Naive thymus-derived CD8-positive, alpha-beta T cell (primary cell): ENCODE results near the gene KRTAP16-1. TPM values are rescaled to one million over a fixed set of nuclear protein-coding genes. Genes with fewer than 3 reads are reported as not detected.

Experiments
- ATAC-seq, 2 donors: fragments of 150-1000 bp; cut with Tn5 transposase in 1 of 2; sonication (Bioruptor Pico), chemical (Tn5 transposase) in 1 of 2; 1 replicate in 1 of 2; 2 replicates in 1 of 2; pipeline ENCODE4 v1.10.0; 2021; ENCODE audit warnings: mild to moderate bottlenecking in 2 of 2, moderate library complexity in 2 of 2
- POLR2A ChIA-PET: fragments of 350-600 bp; sonication (Branson Sonifier 250); formaldehyde crosslinking; loops from one replicate; lab custom pipeline; 2021; ENCODE audit warnings: antibody characterized with exemption; lab: Charles Lee
- DNase-seq, 10 donors: peaks; one replicate each; pipeline versions ENCODE4 v3.0.0 to v3.0.0-alpha.2; 2020 to 2022
- H3K27ac Mint-ChIP-seq, 10 donors: one replicate each; pipeline ENCODE4 v1.8.0; 2020 to 2022; ENCODE audit warnings: mild to moderate bottlenecking in 10 of 10, mixed read lengths in 10 of 10, moderate library complexity in 4 of 10, inconsistent platforms in 1 of 10
- H3K27me3 Mint-ChIP-seq, 5 donors: one replicate each; pipeline ENCODE4 v1.8.0; 2021 to 2022; ENCODE audit warnings: mixed read lengths in 5 of 5
- H3K36me3 Mint-ChIP-seq, 3 donors: one replicate each; pipeline ENCODE4 v1.8.0; 2020 to 2022; ENCODE audit warnings: mixed read lengths in 3 of 3, mild to moderate bottlenecking in 2 of 3, inconsistent platforms in 1 of 3
- H3K4me1 Mint-ChIP-seq, 4 donors: one replicate each; pipeline ENCODE4 v1.8.0; 2021 to 2022; ENCODE audit warnings: mixed read lengths in 4 of 4
- H3K4me3 Mint-ChIP-seq, 10 donors: one replicate each; pipeline ENCODE4 v1.8.0; 2020 to 2022; ENCODE audit warnings: mild to moderate bottlenecking in 10 of 10, mixed read lengths in 10 of 10, moderate library complexity in 6 of 10, inconsistent platforms in 1 of 10
- H3K9me3 Mint-ChIP-seq, 9 donors: one replicate each; pipeline ENCODE4 v1.8.0; 2020 to 2022; ENCODE audit warnings: mixed read lengths in 9 of 9, mild to moderate bottlenecking in 3 of 9, inconsistent platforms in 1 of 9, moderate library complexity in 1 of 9
- polyA plus RNA-seq, 3 donors: library from polyadenylated mRNA; unstranded; fragments of 300-500 nt; fragmentation: Illumina TruSeq; gene quantifications; one replicate each; pipeline ENCODE4 v1.2.3, GENCODE V29; 2021
- total RNA-seq, 8 experiments: library from RNA in 2 of 8; stranded (reverse) in 2 of 8; gene quantifications; one replicate each; pipeline ENCODE4 v1.2.3 and lab custom pipeline; 2021 to 2026

KRTAP16-1 gene
- total and polyA plus RNA-seq, 5 experiments from 2014 or later = 0.12 to 0.23 TPM; not detected in 3

- H3K36me3 Mint-ChIP-seq = peaks cover 0 to 16% (median 11%) of the 10 kb centered on the region in 3 donors
- H3K4me3 Mint-ChIP-seq = peak overlapping the region; percentile 46 to 82 (median 67)
- H3K4me1 Mint-ChIP-seq = peaks cover 32 to 74% (median 58%) of the 10 kb centered on the region in 4 donors
- POLR2A ChIA-PET = interaction anchor here (1.0 to 4.1 kb wide), 5 partner anchors 9 to 348 kb away, joined by 3 to 26 read pairs (median 11); partner anchors contain the start of genes KRT33A and KRTAP16-1
- H3K27ac Mint-ChIP-seq = peak overlapping the region; percentile 92 to 100 (median 97)
- peaks cover 0 to 24% (median 10%) of the 10 kb centered on the region in 9 donors for H3K9me3 Mint-ChIP-seq
- ATAC-seq (peak; percentile 61 to 68), DNase-seq (peak in 9 of 10 donors; percentile 36 to 89 (median 72))
- H3K27me3 Mint-ChIP-seq = peaks cover 0 to 1% (median 0%) of the 10 kb centered on the region in 5 donors
Measured at GRCh38 chr17:41340934-41341861, 32.1 kb upstream of the KRTAP16-1 start.

- Mint-ChIP-seq H3K9me3 (peaks cover 0 to 24% (median 10%) of the 10 kb centered on the region in 9 donors), H3K27me3 (peaks cover 0 to 1% (median 0%) of the 10 kb centered on the region in 5 donors), H3K4me3 (peak overlapping the region; percentile 23 to 82 (median 68)), H3K27ac (peak overlapping the region; percentile 92 to 100 (median 97)), H3K36me3 (peaks cover 0 to 16% (median 11%) of the 10 kb centered on the region in 3 donors), H3K4me1 (peaks cover 35 to 81% (median 65%) of the 10 kb centered on the region in 4 donors)
- POLR2A ChIA-PET = interaction anchor here (1.0 to 4.1 kb wide), 5 partner anchors 10 to 349 kb away, joined by 3 to 26 read pairs (median 11); partner anchors contain the start of genes EIF1 and KRTAP16-1
- DNase-seq (no peak), ATAC-seq (no peak)
Measured at GRCh38 chr17:41340494-41340893, 31.4 kb upstream of the KRTAP16-1 start.

- ATAC-seq (no peak), DNase-seq (peak in 1 of 10 donors; percentile 52)
- Mint-ChIP-seq H3K27me3 (no peaks in the 10 kb centered on the region), H3K4me1 (peaks cover 41 to 89% (median 73%) of the 10 kb centered on the region in 4 donors), H3K27ac (peak overlapping the region; percentile 92 to 100 (median 97)), H3K4me3 (peak overlapping the region; percentile 25 to 82 (median 68)), H3K36me3 (peaks cover 0 to 16% (median 11%) of the 10 kb centered on the region in 3 donors), H3K9me3 (peaks cover 0 to 24% (median 10%) of the 10 kb centered on the region in 9 donors)
- POLR2A ChIA-PET = interaction anchor here (1.0 to 4.1 kb wide), 5 partner anchors 9 to 350 kb away, joined by 3 to 26 read pairs (median 11); partner anchors contain the start of genes EIF1 and KRTAP16-1
Measured at GRCh38 chr17:41339571-41340172, 30.6 kb upstream of the KRTAP16-1 start.

GRCh38 chr17:41338961-41339485 lies 29.9 kb upstream of the KRTAP16-1 start:
- DNase-seq = peak in 8 of 10 donors; percentile 49 to 91 (median 74)
- POLR2A ChIA-PET = interaction anchor here (3.2 to 4.1 kb wide), 2 partner anchors 9 to 31 kb away, joined by 13 to 26 read pairs; partner anchors contain the start of gene KRTAP16-1
- H3K9me3 Mint-ChIP-seq = peaks cover 0 to 22% (median 10%) of the 10 kb centered on the region in 9 donors
- H3K4me3 Mint-ChIP-seq = peak overlapping the region; percentile 8 to 77 (median 68)
- peak; percentile 79 to 86 for ATAC-seq
- H3K4me1 Mint-ChIP-seq = peaks cover 43 to 93% (median 80%) of the 10 kb centered on the region in 4 donors
- H3K36me3 Mint-ChIP-seq = peaks cover 0 to 13% (median 11%) of the 10 kb centered on the region in 3 donors
- H3K27me3 Mint-ChIP-seq = no peaks in the 10 kb centered on the region
- peak overlapping the region; percentile 92 to 100 (median 97) for H3K27ac Mint-ChIP-seq

GRCh38 chr17:41335747-41336146 lies 26.6 kb upstream of the KRTAP16-1 start:
- Mint-ChIP-seq H3K4me1 (peaks cover 34 to 79% (median 63%) of the 10 kb centered on the region in 4 donors), H3K36me3 (no peaks in the 10 kb centered on the region), H3K9me3 (no peaks in the 10 kb centered on the region), H3K27ac (peak overlapping the region in 9 of 10 donors; percentile 20 to 92 (median 81)), H3K27me3 (no peaks in the 10 kb centered on the region), H3K4me3 (peak overlapping the region in 4 of 10 donors; percentile 41 to 73 (median 54))
- DNase-seq (no peak), ATAC-seq (no peak)
- POLR2A ChIA-PET = interaction anchor here (0.6 kb wide), 1 partner anchor 40 kb away, joined by 5 read pairs; no protein-coding TSS in a partner anchor

GRCh38 chr17:41334385-41335305 lies 25.5 kb upstream of the KRTAP16-1 start:
- H3K4me3 Mint-ChIP-seq = peak overlapping the region in 7 of 10 donors; percentile 39 to 80 (median 58)
- H3K36me3 Mint-ChIP-seq = no peaks in the 10 kb centered on the region
- DNase-seq (peak in 1 of 10 donors; percentile 51), ATAC-seq (no peak)
- POLR2A ChIA-PET = interaction anchor here (3.0 kb wide), 1 partner anchor 12 kb away, joined by 12 read pairs; no protein-coding TSS in a partner anchor
- peaks cover 26 to 69% (median 52%) of the 10 kb centered on the region in 4 donors for H3K4me1 Mint-ChIP-seq
- H3K27me3 Mint-ChIP-seq = no peaks in the 10 kb centered on the region
- H3K9me3 Mint-ChIP-seq = no peaks in the 10 kb centered on the region
- H3K27ac Mint-ChIP-seq = peak overlapping the region in 9 of 10 donors; percentile 29 to 89 (median 81)

- no peak for ATAC-seq
- H3K9me3 Mint-ChIP-seq = no peaks in the 10 kb centered on the region
- H3K27ac Mint-ChIP-seq = peak overlapping the region in 8 of 10 donors; percentile 15 to 89 (median 71)
- DNase-seq = no peak
- H3K4me1 Mint-ChIP-seq = peaks cover 22 to 67% (median 47%) of the 10 kb centered on the region in 4 donors
- peak overlapping the region in 5 of 10 donors; percentile 18 to 73 (median 60) for H3K4me3 Mint-ChIP-seq
- H3K27me3 Mint-ChIP-seq = no peaks in the 10 kb centered on the region
- H3K36me3 Mint-ChIP-seq = no peaks in the 10 kb centered on the region
- POLR2A ChIA-PET = interaction anchor here (0.9 to 3.0 kb wide), 2 partner anchors 10 to 11 kb away, joined by 3 to 12 read pairs; no protein-coding TSS in a partner anchor
Measured at GRCh38 chr17:41333836-41334235, 24.7 kb upstream of the KRTAP16-1 start.

GRCh38 chr17:41333098-41333497 lies 24.0 kb upstream of the KRTAP16-1 start:
- POLR2A ChIA-PET = interaction anchor here (0.9 to 3.0 kb wide), 2 partner anchors 9 to 11 kb away, joined by 3 to 12 read pairs; no protein-coding TSS in a partner anchor
- H3K36me3 Mint-ChIP-seq = no peaks in the 10 kb centered on the region
- DNase-seq (peak in 1 of 10 donors; percentile 41), ATAC-seq (no peak)
- peaks cover 22 to 67% (median 46%) of the 10 kb centered on the region in 4 donors for H3K4me1 Mint-ChIP-seq
- no peaks in the 10 kb centered on the region for H3K27me3 Mint-ChIP-seq
- H3K27ac Mint-ChIP-seq = peak overlapping the region in 5 of 10 donors; percentile 34 to 89 (median 83)
- no peaks in the 10 kb centered on the region for H3K9me3 Mint-ChIP-seq
- H3K4me3 Mint-ChIP-seq = peak overlapping the region in 2 of 10 donors; percentile 51 to 60

GRCh38 chr17:41332239-41332638 lies 23.1 kb upstream of the KRTAP16-1 start:
- no peak overlapping the region for H3K4me3 Mint-ChIP-seq
- peaks cover 23 to 63% (median 45%) of the 10 kb centered on the region in 4 donors for H3K4me1 Mint-ChIP-seq

GRCh38 chr17:41331606-41332005 lies 22.5 kb upstream of the KRTAP16-1 start:
- no peak overlapping the region for H3K27ac Mint-ChIP-seq
- DNase-seq = no peak
- H3K4me1 Mint-ChIP-seq = peaks cover 28 to 64% (median 52%) of the 10 kb centered on the region in 4 donors

More at GRCh38 chr17:41332239-41332638, 23.1 kb upstream of the KRTAP16-1 start:
- POLR2A ChIA-PET = interaction anchor here (3.0 kb wide), 1 partner anchor 10 kb away, joined by 12 read pairs; no protein-coding TSS in a partner anchor
- Mint-ChIP-seq H3K9me3 (no peaks in the 10 kb centered on the region), H3K27ac (peak overlapping the region in 2 of 10 donors; percentile 75 to 90), H3K36me3 (no peaks in the 10 kb centered on the region), H3K27me3 (no peaks in the 10 kb centered on the region)
- ATAC-seq (no peak), DNase-seq (no peak)

More at GRCh38 chr17:41331606-41332005, 22.5 kb upstream of the KRTAP16-1 start:
- H3K27me3 Mint-ChIP-seq = no peaks in the 10 kb centered on the region
- H3K9me3 Mint-ChIP-seq = no peaks in the 10 kb centered on the region
- POLR2A ChIA-PET = interaction anchor here (2.9 to 3.0 kb wide), 2 partner anchors 8 to 9 kb away, joined by 12 to 13 read pairs; no protein-coding TSS in a partner anchor
- H3K36me3 Mint-ChIP-seq = no peaks in the 10 kb centered on the region
- H3K4me3 Mint-ChIP-seq = no peak overlapping the region
- no peak for ATAC-seq
